ENCODE results near the gene GUCY2C.

GRCh38 chr12:14628771-14629170 is 67.6 kb downstream of the GUCY2C start:
- TF ChIP-seq, protein P1, sequence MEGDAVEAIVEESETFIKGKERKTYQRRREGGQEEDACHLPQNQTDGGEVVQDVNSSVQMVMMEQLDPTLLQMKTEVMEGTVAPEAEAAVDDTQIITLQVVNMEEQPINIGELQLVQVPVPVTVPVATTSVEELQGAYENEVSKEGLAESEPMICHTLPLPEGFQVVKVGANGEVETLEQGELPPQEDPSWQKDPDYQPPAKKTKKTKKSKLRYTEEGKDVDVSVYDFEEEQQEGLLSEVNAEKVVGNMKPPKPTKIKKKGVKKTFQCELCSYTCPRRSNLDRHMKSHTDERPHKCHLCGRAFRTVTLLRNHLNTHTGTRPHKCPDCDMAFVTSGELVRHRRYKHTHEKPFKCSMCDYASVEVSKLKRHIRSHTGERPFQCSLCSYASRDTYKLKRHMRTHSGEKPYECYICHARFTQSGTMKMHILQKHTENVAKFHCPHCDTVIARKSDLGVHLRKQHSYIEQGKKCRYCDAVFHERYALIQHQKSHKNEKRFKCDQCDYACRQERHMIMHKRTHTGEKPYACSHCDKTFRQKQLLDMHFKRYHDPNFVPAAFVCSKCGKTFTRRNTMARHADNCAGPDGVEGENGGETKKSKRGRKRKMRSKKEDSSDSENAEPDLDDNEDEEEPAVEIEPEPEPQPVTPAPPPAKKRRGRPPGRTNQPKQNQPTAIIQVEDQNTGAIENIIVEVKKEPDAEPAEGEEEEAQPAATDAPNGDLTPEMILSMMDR (IDR thresholded peaks at IDR 0.05), result no peak
- TF ChIP-seq POLR2A (IDR thresholded peaks at IDR 0.05), result no peak
- no peak for TF ChIP-seq POLR2AphosphoS5 (IDR thresholded peaks at IDR 0.05)
